Occipital lobe (tissue), 2 donors: Measurements from ENCODE around the gene CRYBG1. TPM values are rescaled to one million over a fixed set of nuclear protein-coding genes. Genes with fewer than 3 reads are reported as not detected.

Source experiments
- small RNA-seq: library from RNA; depleted of rRNA; stranded (forward); fragments of <200 nt; gene quantifications from one replicate; pipeline ENCODE3, GENCODE V24; 2014
- total RNA-seq: library from RNA; depleted of rRNA; stranded (reverse); fragments of >200 nt; gene quantifications from one replicate; pipeline ENCODE4 v1.2.3, GENCODE V29; 2014

The CRYBG1 gene
- total RNA-seq, 1 donor from 2014 or later: 0.31 TPM

Small RNA genes within 50 kb of the gene (small RNA-seq; reads per million reads assigned to genes)
- gene RF00019 (not detected), gene RNA5SP211 (not detected), gene RNU6-527P (not detected)

Other genes with a start within 250 kb of the CRYBG1 start
- gene ATG5, start 35.0 kb upstream of the CRYBG1 start, total RNA-seq: 76.1 TPM